HepG2 (cell line): ENCODE measurements around the gene IL17C. TPM values are rescaled to one million over a fixed set of nuclear protein-coding genes. Genes with fewer than 3 reads are reported as not detected.
A peak's percentile ranks its signal among the peaks of the same experiment; 100 is the strongest.

ENCODE experiments used
- ARID4A ChIP-seq: sonication (generic); formaldehyde crosslinking; IDR thresholded peaks from 2 replicates; pipeline ENCODE4 v1.5.0; 2020; ENCODE audit warnings: mild to moderate bottlenecking, missing genetic modification reagents, borderline replicate concordance
- CC2D1A ChIP-seq: sonication (generic); formaldehyde crosslinking; IDR thresholded peaks from 2 replicates; pipeline ENCODE4 v1.8.1; 2023; ENCODE audit warnings: mild to moderate bottlenecking, missing genetic modification reagents
- DMAP1 ChIP-seq: IDR thresholded peaks from 2 replicates; pipeline ENCODE4 v1.6.1; 2016
- MAFG ChIP-seq: sonication (generic); formaldehyde crosslinking; IDR thresholded peaks from 2 replicates; pipeline ENCODE4 v1.5.1; 2020; ENCODE audit warnings: mild to moderate bottlenecking, missing genetic modification reagents
- MEF2D ChIP-seq: sonication (generic); formaldehyde crosslinking; IDR thresholded peaks from 2 replicates; pipeline ENCODE4 v1.5.1; 2020; ENCODE audit warnings: mild to moderate bottlenecking, missing genetic modification reagents
- MIXL1 ChIP-seq: IDR thresholded peaks from 2 replicates; pipeline ENCODE4 v1.6.1; 2016
- PAX8 ChIP-seq: sonication (generic); formaldehyde crosslinking; IDR thresholded peaks from 2 replicates; pipeline ENCODE4 v1.8.0; 2022; ENCODE audit warnings: mild to moderate bottlenecking, missing genetic modification reagents, borderline replicate concordance
- PITX1 ChIP-seq: sonication (generic); formaldehyde crosslinking; IDR thresholded peaks from 2 replicates; pipeline ENCODE4 v1.5.1; 2020; ENCODE audit warnings: mild to moderate bottlenecking, missing genetic modification reagents
- ZNF512B ChIP-seq: sonication (generic); formaldehyde crosslinking; IDR thresholded peaks from 2 replicates; pipeline ENCODE4 v1.5.1; 2020; ENCODE audit warnings: missing genetic modification reagents, mild to moderate bottlenecking, borderline replicate concordance
- ZNF598 ChIP-seq: sonication (generic); formaldehyde crosslinking; IDR thresholded peaks from 2 replicates; pipeline ENCODE4 v1.5.1; 2020; ENCODE audit warnings: mild to moderate bottlenecking, missing genetic modification reagents, borderline replicate concordance
- ZNF703 ChIP-seq: sonication (generic); formaldehyde crosslinking; IDR thresholded peaks from 2 replicates; pipeline ENCODE4 v1.5.1; 2020; ENCODE audit warnings: missing genetic modification reagents, mild to moderate bottlenecking, moderate library complexity, borderline replicate concordance
- ZNF816 ChIP-seq: sonication (generic); formaldehyde crosslinking; IDR thresholded peaks from 2 replicates; pipeline ENCODE4 v1.8.0; 2022; ENCODE audit warnings: missing genetic modification reagents, mild to moderate bottlenecking, borderline replicate concordance
- polyA plus RNA-seq, 8 experiments: library from polyadenylated mRNA; depleted of rRNA in 3 of 8; stranded (reverse) in 7 of 8; unstranded in 1 of 8; fragments of >200 nt; fragmentation: Illumina TruSeq in 4 of 8; extraction: Trizol in 4 of 8; gene quantifications; 2 replicates each; pipeline versions ENCODE4 v1.2.1 to v1.2.3, GENCODE V29; 2011 to 2016; ENCODE audit warnings: low read depth in 4 of 8, missing spikeins in 1 of 8, mixed read lengths in 1 of 8; ENCODE audit not compliant: insufficient read depth in 1 of 8
- total RNA-seq, 5 experiments: library from RNA; depleted of rRNA; stranded (reverse); fragments of >200 nt; fragmentation: Illumina TruSeq; extraction: Trizol; gene quantifications; 2 replicates each; pipeline ENCODE4 v1.2.3, GENCODE V29; 2016; ENCODE audit warnings: low read depth in 1 of 5
- TF ChIP-seq, protein P1 (sequence below): sonication (generic); formaldehyde crosslinking; IDR thresholded peaks from 2 replicates; pipeline ENCODE4 v1.5.1; 2020; ENCODE audit warnings: mild to moderate bottlenecking, missing genetic modification reagents, borderline replicate concordance

Gene IL17C
- total and polyA plus RNA-seq, 2 of the 13 experiments (the other 11 are each of a cell fraction or from before 2014, with no cell fraction given): not detected

GRCh38 chr16:88651276-88651988, 13.1 kb downstream of the IL17C start (continued):
- TF ChIP-seq ARID4A (CRISPR knock-in tag) (peak; percentile 90), CC2D1A (CRISPR knock-in tag) (no peak), MIXL1 (CRISPR knock-in tag) (no peak), MEF2D (peak; percentile 97), ZNF598 (peak; percentile 51; the same call in 1 of the 2 replicates), DMAP1 (CRISPR knock-in tag) (peak; percentile 86), ZNF816 (CRISPR knock-in tag) (peak; percentile 88), PAX8 (CRISPR knock-in tag) (no peak), PITX1 (CRISPR knock-in tag) (peak; percentile 44; the same call in 1 of the 2 replicates), ZNF703 (no peak; the same call in 1 of the 2 replicates), ZNF512B (no peak), MAFG (CRISPR knock-in tag) (no peak)
- TF ChIP-seq, protein P1, sequence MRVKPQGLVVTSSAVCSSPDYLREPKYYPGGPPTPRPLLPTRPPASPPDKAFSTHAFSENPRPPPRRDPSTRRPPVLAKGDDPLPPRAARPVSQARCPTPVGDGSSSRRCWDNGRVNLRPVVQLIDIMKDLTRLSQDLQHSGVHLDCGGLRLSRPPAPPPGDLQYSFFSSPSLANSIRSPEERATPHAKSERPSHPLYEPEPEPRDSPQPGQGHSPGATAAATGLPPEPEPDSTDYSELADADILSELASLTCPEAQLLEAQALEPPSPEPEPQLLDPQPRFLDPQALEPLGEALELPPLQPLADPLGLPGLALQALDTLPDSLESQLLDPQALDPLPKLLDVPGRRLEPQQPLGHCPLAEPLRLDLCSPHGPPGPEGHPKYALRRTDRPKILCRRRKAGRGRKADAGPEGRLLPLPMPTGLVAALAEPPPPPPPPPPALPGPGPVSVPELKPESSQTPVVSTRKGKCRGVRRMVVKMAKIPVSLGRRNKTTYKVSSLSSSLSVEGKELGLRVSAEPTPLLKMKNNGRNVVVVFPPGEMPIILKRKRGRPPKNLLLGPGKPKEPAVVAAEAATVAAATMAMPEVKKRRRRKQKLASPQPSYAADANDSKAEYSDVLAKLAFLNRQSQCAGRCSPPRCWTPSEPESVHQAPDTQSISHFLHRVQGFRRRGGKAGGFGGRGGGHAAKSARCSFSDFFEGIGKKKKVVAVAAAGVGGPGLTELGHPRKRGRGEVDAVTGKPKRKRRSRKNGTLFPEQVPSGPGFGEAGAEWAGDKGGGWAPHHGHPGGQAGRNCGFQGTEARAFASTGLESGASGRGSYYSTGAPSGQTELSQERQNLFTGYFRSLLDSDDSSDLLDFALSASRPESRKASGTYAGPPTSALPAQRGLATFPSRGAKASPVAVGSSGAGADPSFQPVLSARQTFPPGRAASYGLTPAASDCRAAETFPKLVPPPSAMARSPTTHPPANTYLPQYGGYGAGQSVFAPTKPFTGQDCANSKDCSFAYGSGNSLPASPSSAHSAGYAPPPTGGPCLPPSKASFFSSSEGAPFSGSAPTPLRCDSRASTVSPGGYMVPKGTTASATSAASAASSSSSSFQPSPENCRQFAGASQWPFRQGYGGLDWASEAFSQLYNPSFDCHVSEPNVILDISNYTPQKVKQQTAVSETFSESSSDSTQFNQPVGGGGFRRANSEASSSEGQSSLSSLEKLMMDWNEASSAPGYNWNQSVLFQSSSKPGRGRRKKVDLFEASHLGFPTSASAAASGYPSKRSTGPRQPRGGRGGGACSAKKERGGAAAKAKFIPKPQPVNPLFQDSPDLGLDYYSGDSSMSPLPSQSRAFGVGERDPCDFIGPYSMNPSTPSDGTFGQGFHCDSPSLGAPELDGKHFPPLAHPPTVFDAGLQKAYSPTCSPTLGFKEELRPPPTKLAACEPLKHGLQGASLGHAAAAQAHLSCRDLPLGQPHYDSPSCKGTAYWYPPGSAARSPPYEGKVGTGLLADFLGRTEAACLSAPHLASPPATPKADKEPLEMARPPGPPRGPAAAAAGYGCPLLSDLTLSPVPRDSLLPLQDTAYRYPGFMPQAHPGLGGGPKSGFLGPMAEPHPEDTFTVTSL (CRISPR knock-in tag): peak; percentile 65; the same call in 1 of the 2 replicates
